Cardiac septum (tissue), 1 donor: ENCODE results near the gene PRMT2. TPM values are rescaled to one million over a fixed set of nuclear protein-coding genes. Genes with fewer than 3 reads are reported as not detected.

ENCODE experiments used
- DNase-seq: peaks from one replicate; pipeline ENCODE4 v3.0.0-alpha.2; 2020; ENCODE audit warnings: low spot score
- intact Hi-C: fragments of 100-400 bp; cut with DNase I; formaldehyde crosslinking; loops from one replicate; pipeline ENCODE4 v1.14.0; 2022
- total RNA-seq: library from RNA; stranded (reverse); fragmentation: NEBNext Ultra II Directional; extraction: Animal tissue kit (Norgen Biotek cat#: 25700); gene quantifications from one replicate; pipeline ENCODE4 v1.2.1, GENCODE V29; 2021
- donor health status: DM: no; HTN: no; CAD: no.

The PRMT2 gene
- total RNA-seq, 1 donor from 2014 or later = 76.5 TPM

- no peak for DNase-seq
- intact Hi-C loops = no loop called here
Measured at GRCh38 chr21:46637952-46638746, 2.7 kb downstream of the PRMT2 start.

GRCh38 chr21:46639489-46640386, 4.3 kb downstream of the PRMT2 start:
- no peak for DNase-seq
- intact Hi-C loops = no loop called here

- DNase-seq = no peak
- intact Hi-C loops = no loop called here
Measured at GRCh38 chr21:46641656-46642055, 6.2 kb downstream of the PRMT2 start.

GRCh38 chr21:46643379-46644177, 8.1 kb downstream of the PRMT2 start:
- intact Hi-C loops = no loop called here
- DNase-seq = no peak

GRCh38 chr21:46645840-46646239, 10.4 kb downstream of the PRMT2 start:
- no peak for DNase-seq
- intact Hi-C loops = no loop called here

GRCh38 chr21:46646541-46647154, 11.2 kb downstream of the PRMT2 start:
- no peak for DNase-seq
- intact Hi-C loops = no loop called here

GRCh38 chr21:46648539-46648938, 13.1 kb downstream of the PRMT2 start:
- intact Hi-C loops = no loop called here
- DNase-seq = no peak

- no peak for DNase-seq
- intact Hi-C loops = no loop called here
Measured at GRCh38 chr21:46649356-46649755, 13.9 kb downstream of the PRMT2 start.

GRCh38 chr21:46650476-46651098, 15.1 kb downstream of the PRMT2 start:
- intact Hi-C loops = no loop called here
- no peak for DNase-seq

- intact Hi-C loops = no loop called here
- DNase-seq = no peak
Measured at GRCh38 chr21:46651121-46651520, 15.6 kb downstream of the PRMT2 start.

- intact Hi-C loops = no loop called here
- DNase-seq = no peak
Measured at GRCh38 chr21:46655230-46655629, 19.8 kb downstream of the PRMT2 start.

GRCh38 chr21:46656820-46657219, 21.3 kb downstream of the PRMT2 start:
- DNase-seq = no peak
- intact Hi-C loops = no loop called here

GRCh38 chr21:46660505-46660904, 25.0 kb downstream of the PRMT2 start:
- DNase-seq = no peak
- intact Hi-C loops = no loop called here

- intact Hi-C loops = no loop called here
- DNase-seq = no peak
Measured at GRCh38 chr21:46661211-46661625, 25.7 kb downstream of the PRMT2 start.

- intact Hi-C loops = no loop called here
- no peak for DNase-seq
Measured at GRCh38 chr21:46661642-46662366, 26.3 kb downstream of the PRMT2 start.

GRCh38 chr21:46662367-46662654, 26.8 kb downstream of the PRMT2 start:
- DNase-seq = no peak
- intact Hi-C loops = no loop called here

- no peak for DNase-seq
Measured at GRCh38 chr21:46662765-46663500, 27.5 kb downstream of the PRMT2 start.

GRCh38 chr21:46663754-46664153, 28.3 kb downstream of the PRMT2 start:
- DNase-seq = no peak
- intact Hi-C loops = no loop called here

More at GRCh38 chr21:46662765-46663500, 27.5 kb downstream of the PRMT2 start:
- intact Hi-C loops = no loop called here
